NT2/D1 (cell line): ENCODE results near the gene SURF1.
A peak's percentile ranks its signal among the peaks of the same experiment; 100 is the strongest.

Source experiments
- DNase-seq: peaks from one replicate; pipeline ENCODE4 v3.0.0-alpha.2; 2011; ENCODE audit warnings: low read depth, low spot score
- H3K27me3 ChIP-seq: 2 replicates; pipeline ENCODE4 v1.6.0; 2011; ENCODE audit warnings: mild to moderate bottlenecking; ENCODE audit not compliant: insufficient read length, insufficient read depth
- H3K36me3 ChIP-seq: 2 replicates; pipeline ENCODE4 v1.6.1; 2011; ENCODE audit warnings: mild to moderate bottlenecking, low read length, mixed read lengths; ENCODE audit not compliant: insufficient read depth, insufficient read length
- H3K4me1 ChIP-seq: 2 replicates; pipeline ENCODE4 v1.5.1; 2011; ENCODE audit not compliant: insufficient read depth, insufficient read length
- H3K4me3 ChIP-seq: 2 replicates; pipeline ENCODE4 v1.5.1; 2011; ENCODE audit warnings: low read depth; ENCODE audit not compliant: insufficient read length
- H3K9ac ChIP-seq: 2 replicates; pipeline ENCODE4 v1.6.0; 2011; ENCODE audit warnings: low read depth; ENCODE audit not compliant: insufficient read length
- H3K9me3 ChIP-seq: 2 replicates; pipeline ENCODE4 v1.5.1; 2011; ENCODE audit warnings: mild to moderate bottlenecking, low read length; ENCODE audit not compliant: insufficient read depth
- SUZ12 ChIP-seq: IDR thresholded peaks from 2 replicates; pipeline ENCODE4 v1.6.1; 2011; ENCODE audit not compliant: insufficient read length, insufficient read depth; ENCODE audit errors: extremely low read depth
- YY1 ChIP-seq: IDR thresholded peaks from 2 replicates; pipeline ENCODE4 v1.6.1; 2011; ENCODE audit not compliant: insufficient read length, insufficient read depth
- ZNF274 ChIP-seq: IDR thresholded peaks from 2 replicates; pipeline ENCODE4 v1.6.1; 2011; ENCODE audit warnings: mild to moderate bottlenecking, low read depth, low read length

The SURF1 gene

GRCh38 chr9:133347515-133347984 is 8.7 kb downstream of the SURF1 start:
- Histone ChIP-seq H3K4me1 (peaks cover 25% of the 10 kb centered on the region), H3K9ac (peak overlapping the region; percentile 99), H3K9me3 (no peaks in the 10 kb centered on the region), H3K27me3 (no peaks in the 10 kb centered on the region), H3K36me3 (peaks cover 86% of the 10 kb centered on the region), H3K4me3 (peak overlapping the region; percentile 99)
- no peak for TF ChIP-seq SUZ12
- DNase-seq = no peak

- DNase-seq = no peak
- no peaks in the 10 kb centered on the region for H3K27me3 ChIP-seq
- peak overlapping the region; percentile 99 for H3K4me3 ChIP-seq
- H3K9ac ChIP-seq = peak overlapping the region; percentile 89
- no peaks in the 10 kb centered on the region for H3K9me3 ChIP-seq
- peaks cover 86% of the 10 kb centered on the region for H3K36me3 ChIP-seq
- no peak for TF ChIP-seq YY1
- no peak for TF ChIP-seq SUZ12
- no peak for TF ChIP-seq ZNF274
- peaks cover 30% of the 10 kb centered on the region for H3K4me1 ChIP-seq
Measured at GRCh38 chr9:133346021-133346785, 10.1 kb downstream of the SURF1 start.

GRCh38 chr9:133345596-133345995 is 10.7 kb downstream of the SURF1 start:
- no peak for TF ChIP-seq YY1
- TF ChIP-seq SUZ12 = no peak
- TF ChIP-seq ZNF274 = no peak
- H3K9me3 ChIP-seq = no peaks in the 10 kb centered on the region
- H3K4me3 ChIP-seq = no peak overlapping the region
- no peak for DNase-seq
- H3K9ac ChIP-seq = peak overlapping the region; percentile 89
- no peaks in the 10 kb centered on the region for H3K27me3 ChIP-seq
- H3K4me1 ChIP-seq = peaks cover 30% of the 10 kb centered on the region
- H3K36me3 ChIP-seq = peaks cover 86% of the 10 kb centered on the region

GRCh38 chr9:133344979-133345378 is 11.3 kb downstream of the SURF1 start:
- DNase-seq = no peak
- Histone ChIP-seq H3K27me3 (no peaks in the 10 kb centered on the region), H3K36me3 (peaks cover 86% of the 10 kb centered on the region), H3K9ac (no peak overlapping the region), H3K4me3 (no peak overlapping the region), H3K9me3 (no peaks in the 10 kb centered on the region), H3K4me1 (peaks cover 25% of the 10 kb centered on the region)
- TF ChIP-seq SUZ12 (no peak), ZNF274 (no peak), YY1 (no peak)

GRCh38 chr9:133344071-133344470 is 12.2 kb downstream of the SURF1 start:
- H3K9ac ChIP-seq = no peak overlapping the region
- no peaks in the 10 kb centered on the region for H3K27me3 ChIP-seq
- TF ChIP-seq SUZ12 (no peak), ZNF274 (no peak), YY1 (no peak)
- H3K4me1 ChIP-seq = peaks cover 24% of the 10 kb centered on the region
- H3K4me3 ChIP-seq = no peak overlapping the region
- peaks cover 86% of the 10 kb centered on the region for H3K36me3 ChIP-seq
- H3K9me3 ChIP-seq = no peaks in the 10 kb centered on the region
- DNase-seq = no peak

GRCh38 chr9:133342570-133342969 is 13.7 kb downstream of the SURF1 start:
- H3K9ac ChIP-seq = peak overlapping the region; percentile 50
- DNase-seq = no peak
- no peak overlapping the region for H3K4me3 ChIP-seq
- H3K4me1 ChIP-seq = peaks cover 24% of the 10 kb centered on the region
- no peaks in the 10 kb centered on the region for H3K9me3 ChIP-seq
- TF ChIP-seq YY1 = no peak
- TF ChIP-seq SUZ12 = no peak
- peaks cover 88% of the 10 kb centered on the region for H3K36me3 ChIP-seq
- no peaks in the 10 kb centered on the region for H3K27me3 ChIP-seq

GRCh38 chr9:133342069-133342406 is 14.2 kb downstream of the SURF1 start:
- DNase-seq = no peak
- Histone ChIP-seq H3K36me3 (peaks cover 88% of the 10 kb centered on the region), H3K9me3 (no peaks in the 10 kb centered on the region), H3K27me3 (no peaks in the 10 kb centered on the region), H3K4me3 (no peak overlapping the region), H3K4me1 (peaks cover 24% of the 10 kb centered on the region), H3K9ac (peak overlapping the region; percentile 36)
- TF ChIP-seq ZNF274 (no peak), YY1 (no peak), SUZ12 (no peak)
